Natural killer cell (primary cell): ENCODE results near the gene SNAP29. TPM values are rescaled to one million over a fixed set of nuclear protein-coding genes. Genes with fewer than 3 reads are reported as not detected.

Source experiments
- ATAC-seq, 3 donors: fragments of 150-1000 bp in 2 of 3; fragments of 200-7000 bp in 1 of 3; cut with Tn5 transposase; 1 replicate in 1 of 3; 2 replicates in 2 of 3; pipeline ENCODE4 v1.10.0; 2021; ENCODE audit warnings: mild to moderate bottlenecking in 2 of 3, moderate library complexity in 2 of 3
- DNase-seq, 2 donors: peaks; one replicate each; pipeline versions ENCODE4 v3.0.0 to v3.0.0-alpha.2; 2013 to 2021; ENCODE audit warnings: mixed read lengths in 1 of 2
- H3K27ac ChIP-seq: one replicate; pipeline ENCODE4 v1.5.1; 2013; ENCODE audit warnings: mild to moderate bottlenecking, low read length
- H3K27me3 ChIP-seq: one replicate; pipeline ENCODE4 v1.6.1; 2013; ENCODE audit warnings: low read length; ENCODE audit not compliant: control insufficient read depth, insufficient read depth
- H3K36me3 ChIP-seq: one replicate; pipeline ENCODE4 v1.6.1; 2013; ENCODE audit warnings: low read length; ENCODE audit not compliant: control insufficient read depth, insufficient read depth
- H3K4me1 ChIP-seq: one replicate; pipeline ENCODE4 v1.6.1; 2013; ENCODE audit warnings: low read length; ENCODE audit not compliant: control insufficient read depth, insufficient read depth
- H3K4me3 ChIP-seq: one replicate; pipeline ENCODE4 v1.5.1; 2013; ENCODE audit warnings: low read length
- H3K9me3 ChIP-seq: one replicate; pipeline ENCODE4 v1.6.1; 2013; ENCODE audit warnings: low read length; ENCODE audit not compliant: control insufficient read depth, insufficient read depth
- H3K27ac Mint-ChIP-seq, 2 donors: one replicate each; pipeline ENCODE4 v1.8.0; 2022; ENCODE audit warnings: mild to moderate bottlenecking in 2 of 2, mixed read lengths in 2 of 2, moderate library complexity in 1 of 2
- H3K27me3 Mint-ChIP-seq, 2 donors: one replicate each; pipeline ENCODE4 v1.8.0; 2022; ENCODE audit warnings: low read depth in 2 of 2, mixed read lengths in 2 of 2
- H3K36me3 Mint-ChIP-seq: one replicate; pipeline ENCODE4 v1.8.0; 2022; ENCODE audit warnings: mixed read lengths
- H3K4me1 Mint-ChIP-seq, 2 donors: one replicate each; pipeline ENCODE4 v1.8.0; 2022; ENCODE audit warnings: mixed read lengths in 2 of 2
- H3K4me3 Mint-ChIP-seq: one replicate; pipeline ENCODE4 v1.8.0; 2022; ENCODE audit warnings: mild to moderate bottlenecking, moderate library complexity, mixed read lengths
- H3K9me3 Mint-ChIP-seq, 2 donors: one replicate each; pipeline ENCODE4 v1.8.0; 2022; ENCODE audit warnings: mixed read lengths in 2 of 2
- WGBS: methylation state at CpG from one replicate; pipeline ENCODE4 v1.1.7; 2013; ENCODE audit warnings: missing lambda C conversion rate; ENCODE audit not compliant: insufficient coverage; 5-methylcytosine and 5-hydroxymethylcytosine counted together
- intact Hi-C: fragments of 100-400 bp; cut with micrococcal nuclease; formaldehyde crosslinking; loops from one replicate; pipeline ENCODE4 v1.14.2; 2022
- total RNA-seq, 4 donors: library from RNA; stranded (reverse); fragments of 120-200 nt in 1 of 4; gene quantifications; one replicate each; pipeline versions ENCODE4 v1.2.3 to v1.2.4, GENCODE V29; 2013 to 2022
- TF ChIP-seq, protein P1 (sequence below): fragments of 200-600 bp; IDR thresholded peaks from one replicate; pipeline ENCODE4 v1.8.0; 2022; ENCODE audit warnings: antibody characterized with exemption

Gene SNAP29
- total RNA-seq, 3 donors from 2014 or later (not counting 1 experiment from before 2014, with no cell fraction given) = 35.1 to 40.3 (median 36.8) TPM

DNA sequence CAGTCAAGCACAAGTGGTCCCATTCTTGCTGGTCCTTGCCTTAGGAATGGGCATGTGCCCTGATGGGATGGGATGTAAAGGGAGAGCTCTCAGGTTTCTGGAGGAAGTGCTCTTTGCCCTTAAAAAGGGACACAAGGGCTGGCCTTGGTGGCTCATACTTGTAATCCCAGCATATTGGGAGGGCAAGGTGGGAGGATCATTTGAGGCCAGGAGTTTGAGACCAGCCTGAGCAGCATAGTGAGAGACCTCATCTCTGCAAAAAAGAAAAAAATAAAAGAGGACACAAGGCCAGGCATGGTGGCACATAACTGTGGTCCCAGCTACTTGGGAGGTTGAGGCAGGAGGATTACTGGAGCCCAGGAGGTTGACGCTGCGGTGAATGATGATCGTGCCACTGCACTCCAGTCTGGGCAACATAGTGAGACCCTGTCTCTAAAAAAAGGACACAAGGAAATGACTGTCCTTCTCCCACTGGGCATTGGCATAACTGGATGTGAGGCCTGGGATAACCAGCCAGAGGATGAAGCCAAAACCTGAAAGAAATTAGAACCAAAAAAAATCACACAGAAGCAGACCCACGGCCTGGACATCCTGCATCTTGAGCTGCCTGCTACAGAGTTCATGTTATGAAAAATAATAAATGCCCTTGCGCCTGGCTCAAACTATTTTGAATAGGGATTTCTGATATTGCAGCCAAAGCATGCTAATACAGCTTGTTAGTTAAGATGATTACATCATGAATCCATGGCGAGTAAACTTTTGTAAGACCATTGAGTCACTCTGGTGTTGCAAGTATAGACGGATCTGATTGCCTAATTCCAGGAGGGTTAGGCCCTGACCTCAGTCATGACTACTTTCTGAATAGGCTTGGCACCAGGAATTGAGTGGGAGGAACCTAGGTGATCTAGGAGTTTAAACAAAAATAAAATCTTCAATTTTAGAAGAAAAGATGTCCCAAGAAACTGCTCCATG is 45.5 kb downstream of the SNAP29 start:
- no peak for ATAC-seq
- H3K4me3 ChIP-seq = no peak overlapping the region

DNA sequence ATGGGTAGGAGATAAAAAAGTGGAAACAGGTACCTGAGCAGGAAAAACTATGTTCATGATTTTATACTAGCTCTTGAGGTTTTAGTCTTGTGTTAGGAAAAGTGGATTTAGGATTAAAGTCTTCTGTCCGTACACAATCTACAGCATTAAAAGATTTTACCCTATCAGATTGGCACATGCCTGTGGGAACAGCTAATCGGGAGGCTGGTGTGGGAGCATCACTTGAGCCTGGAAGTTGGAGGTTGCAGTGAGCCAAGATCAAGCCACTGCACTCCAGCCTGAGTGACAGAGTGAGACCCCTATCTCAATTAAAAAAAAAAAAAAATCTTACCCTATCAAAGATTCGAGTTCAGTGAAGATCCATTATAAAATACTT is 46.2 kb downstream of the SNAP29 start:
- H3K36me3 ChIP-seq = no peaks in the 10 kb centered on the region
- Mint-ChIP-seq H3K36me3 (no peaks in the 10 kb centered on the region), H3K27ac (no peak overlapping the region), H3K9me3 (no peaks in the 10 kb centered on the region), H3K4me3 (no peak overlapping the region), H3K27me3 (no peaks in the 10 kb centered on the region), H3K4me1 (peaks cover 2 to 3% of the 10 kb centered on the region in 2 donors)
- DNase-seq (no peak), ATAC-seq (no peak)
- 95% methylated on average over 2 of the region's 3 CpGs for WGBS
- H3K4me1 ChIP-seq = peaks cover 7% of the 10 kb centered on the region
- H3K4me3 ChIP-seq = no peak overlapping the region
- no peaks in the 10 kb centered on the region for H3K9me3 ChIP-seq
- H3K27me3 ChIP-seq = no peaks in the 10 kb centered on the region
- H3K27ac ChIP-seq = no peak overlapping the region
- intact Hi-C loops = no loop called here
- TF ChIP-seq, protein P1, sequence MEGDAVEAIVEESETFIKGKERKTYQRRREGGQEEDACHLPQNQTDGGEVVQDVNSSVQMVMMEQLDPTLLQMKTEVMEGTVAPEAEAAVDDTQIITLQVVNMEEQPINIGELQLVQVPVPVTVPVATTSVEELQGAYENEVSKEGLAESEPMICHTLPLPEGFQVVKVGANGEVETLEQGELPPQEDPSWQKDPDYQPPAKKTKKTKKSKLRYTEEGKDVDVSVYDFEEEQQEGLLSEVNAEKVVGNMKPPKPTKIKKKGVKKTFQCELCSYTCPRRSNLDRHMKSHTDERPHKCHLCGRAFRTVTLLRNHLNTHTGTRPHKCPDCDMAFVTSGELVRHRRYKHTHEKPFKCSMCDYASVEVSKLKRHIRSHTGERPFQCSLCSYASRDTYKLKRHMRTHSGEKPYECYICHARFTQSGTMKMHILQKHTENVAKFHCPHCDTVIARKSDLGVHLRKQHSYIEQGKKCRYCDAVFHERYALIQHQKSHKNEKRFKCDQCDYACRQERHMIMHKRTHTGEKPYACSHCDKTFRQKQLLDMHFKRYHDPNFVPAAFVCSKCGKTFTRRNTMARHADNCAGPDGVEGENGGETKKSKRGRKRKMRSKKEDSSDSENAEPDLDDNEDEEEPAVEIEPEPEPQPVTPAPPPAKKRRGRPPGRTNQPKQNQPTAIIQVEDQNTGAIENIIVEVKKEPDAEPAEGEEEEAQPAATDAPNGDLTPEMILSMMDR = no peak

More for the DNA sequence above, 45.5 kb downstream of the SNAP29 start:
- H3K9me3 Mint-ChIP-seq = no peaks in the 10 kb centered on the region
- no peak overlapping the region for H3K4me3 Mint-ChIP-seq
- Histone ChIP-seq H3K27me3 (no peaks in the 10 kb centered on the region), H3K27ac (no peak overlapping the region), H3K9me3 (no peaks in the 10 kb centered on the region), H3K4me1 (peaks cover 1% of the 10 kb centered on the region), H3K36me3 (no peaks in the 10 kb centered on the region)
- TF ChIP-seq, protein P1 = no peak
- no peaks in the 10 kb centered on the region for H3K27me3 Mint-ChIP-seq
- H3K27ac Mint-ChIP-seq = no peak overlapping the region
- no peaks in the 10 kb centered on the region for H3K36me3 Mint-ChIP-seq
- DNase-seq = no peak
- intact Hi-C loops = no loop called here
- no peaks in the 10 kb centered on the region for H3K4me1 Mint-ChIP-seq
- WGBS = 96% methylated on average over 7 of the region's 7 CpGs

DNA sequence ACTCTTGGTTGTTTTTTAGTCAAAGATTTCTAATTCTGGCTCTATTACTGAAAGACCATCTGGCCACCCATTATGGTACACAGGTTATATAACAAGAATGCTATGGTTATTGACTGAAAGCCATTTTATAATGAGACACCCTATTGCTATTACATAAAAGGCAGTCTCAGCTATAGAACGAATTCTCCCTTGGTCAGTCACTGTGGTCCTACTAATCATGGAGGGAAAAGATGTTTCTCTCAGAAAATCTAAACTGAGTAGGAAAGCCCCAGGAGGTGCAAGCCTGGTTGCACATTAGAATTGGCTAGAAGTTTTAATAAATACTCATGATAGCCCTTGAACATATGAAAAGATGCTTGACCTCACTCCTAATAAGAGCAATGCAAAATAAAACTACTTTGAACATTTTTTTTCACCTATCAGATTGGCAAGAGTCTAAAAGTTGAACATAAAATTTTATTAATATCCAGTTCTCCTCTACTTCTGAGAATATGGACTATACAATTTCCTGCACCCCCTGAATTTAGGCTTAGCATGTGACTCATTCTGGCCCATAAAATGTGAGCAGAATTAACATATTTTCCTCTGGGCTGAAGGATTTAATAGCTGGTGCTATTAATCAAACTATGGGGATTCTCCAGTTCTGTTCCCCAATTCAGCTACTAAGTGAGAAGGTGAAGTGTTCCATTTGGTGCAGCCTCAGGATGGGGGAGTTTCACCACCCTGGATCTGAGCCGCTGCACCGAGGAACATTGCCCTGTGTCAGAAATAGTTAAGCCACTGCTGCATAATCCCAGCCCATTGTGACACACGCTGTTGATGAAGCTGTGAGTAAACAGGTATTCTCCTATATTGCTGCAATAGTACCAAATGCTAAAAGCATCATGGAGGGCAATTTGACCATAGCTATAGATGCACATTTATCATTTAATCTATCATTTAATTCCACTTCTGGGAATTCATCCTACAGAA is 46.9 kb downstream of the SNAP29 start:
- TF ChIP-seq, protein P1 = no peak
- Mint-ChIP-seq H3K9me3 (no peaks in the 10 kb centered on the region), H3K27me3 (no peaks in the 10 kb centered on the region), H3K4me1 (peaks cover 7 to 9% of the 10 kb centered on the region in 2 donors), H3K36me3 (no peaks in the 10 kb centered on the region), H3K27ac (no peak overlapping the region), H3K4me3 (no peak overlapping the region)
- Histone ChIP-seq H3K27me3 (no peaks in the 10 kb centered on the region), H3K4me3 (no peak overlapping the region), H3K4me1 (peaks cover 11% of the 10 kb centered on the region), H3K36me3 (no peaks in the 10 kb centered on the region), H3K9me3 (no peaks in the 10 kb centered on the region), H3K27ac (no peak overlapping the region)
- no peak for DNase-seq
- intact Hi-C loops = no loop called here
- WGBS = 77% methylated on average over 3 of the region's 4 CpGs
- ATAC-seq = no peak
